NCI-H526 (cell line): ENCODE data around the gene KLF16.

Source experiments
- DNase-seq, 2 experiments: peaks; one replicate each; lab custom pipeline; 2025; lab: John Stamatoyannopoulos, UW

KLF16 gene

GRCh38 chr19:1867349-1867724, 4.0 kb upstream of the KLF16 start:
- DNase-seq = no peak

DNA sequence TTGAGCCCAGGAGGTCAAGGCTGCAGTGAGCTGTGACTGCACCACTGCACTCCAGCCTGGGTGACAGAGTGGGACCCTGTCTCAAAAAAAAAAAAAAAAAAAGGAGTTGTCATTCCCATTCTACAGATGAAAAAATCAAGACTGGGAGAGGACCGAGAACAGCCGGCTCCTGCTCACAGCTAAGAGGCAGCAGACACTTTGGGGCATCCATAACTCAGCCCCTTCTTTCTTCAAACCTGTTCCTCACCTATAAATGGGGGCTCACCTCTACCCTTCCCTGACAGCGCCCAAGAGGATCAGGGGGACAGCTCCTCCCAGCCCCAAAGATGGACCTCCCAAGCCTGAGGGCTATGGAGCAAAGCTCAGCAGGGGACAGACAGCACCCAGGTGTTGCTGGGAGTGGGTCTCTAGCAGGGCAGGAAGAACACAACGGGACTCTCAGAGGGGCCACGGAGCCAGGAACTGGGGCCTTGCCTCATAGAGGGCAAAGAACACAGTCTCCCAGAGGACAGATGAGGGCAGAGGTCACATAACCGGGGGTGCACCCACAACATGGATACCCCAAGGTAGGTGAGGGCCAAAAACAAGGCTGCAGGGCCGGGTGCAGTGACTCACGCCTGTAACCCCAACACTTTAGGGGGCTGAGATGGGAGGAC, 3.4 kb upstream of the KLF16 start:
- no peak for DNase-seq

GRCh38 chr19:1865172-1866010, 2.0 kb upstream of the KLF16 start:
- no peak for DNase-seq

GRCh38 chr19:1864480-1865171, 1.2 kb upstream of the KLF16 start:
- peak in 1 of 2 experiments; percentile 51 for DNase-seq

GRCh38 chr19:1863638-1864479, 480 bp upstream of the KLF16 start:
- DNase-seq = peak; percentile 66 to 95

DNA sequence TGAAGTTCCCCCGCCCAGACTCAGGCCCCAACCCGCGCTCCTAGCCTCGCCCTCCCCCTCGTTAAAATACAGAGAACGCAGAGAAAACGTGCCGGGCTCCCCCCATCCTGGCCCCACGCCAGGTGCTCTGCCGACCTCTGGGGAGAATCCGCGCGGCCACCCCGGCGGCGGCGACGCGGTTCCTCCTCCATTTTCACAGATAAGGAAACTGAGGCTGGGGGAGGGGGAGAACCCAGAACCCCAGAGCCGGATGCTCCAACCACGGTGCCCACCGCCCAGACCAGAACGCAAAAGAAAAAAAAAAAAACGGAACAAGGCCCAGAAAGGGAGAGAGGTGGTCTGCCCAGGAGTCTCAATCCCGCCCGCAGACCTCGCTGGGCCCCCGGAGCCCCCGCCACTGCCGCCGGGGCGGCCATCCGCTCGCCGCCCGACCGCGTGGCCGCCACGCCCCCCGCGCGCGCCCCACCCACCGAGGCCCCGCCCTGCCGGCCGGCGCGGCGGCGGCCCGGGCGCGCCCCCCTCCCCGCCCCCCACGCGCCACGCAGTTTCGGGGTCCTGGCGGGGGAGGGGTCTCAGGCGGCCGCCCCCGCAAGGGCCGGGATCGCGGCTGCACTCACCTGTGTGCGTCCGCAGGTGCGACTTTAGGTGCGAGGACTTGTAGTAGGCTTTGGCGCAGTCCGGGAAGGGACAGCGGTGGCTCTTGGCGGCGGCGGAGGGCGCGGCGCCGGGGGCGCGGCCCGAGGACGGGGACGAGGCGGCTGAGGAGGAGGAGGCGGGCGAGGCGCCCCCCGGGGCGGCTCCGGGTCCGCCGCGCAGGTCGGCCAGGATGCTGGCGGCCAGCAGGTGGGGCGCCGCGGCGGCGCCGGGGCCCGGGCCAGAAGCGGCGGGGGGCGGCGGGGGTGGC, 703 bp downstream of the KLF16 start:
- DNase-seq = peak in 1 of 2 experiments; percentile 41

- no peak for DNase-seq
These were observed 1.3 kb downstream of the KLF16 start for GRCh38 chr19:1862068-1862423.

GRCh38 chr19:1861599-1862031, 1.8 kb downstream of the KLF16 start:
- no peak for DNase-seq

DNA sequence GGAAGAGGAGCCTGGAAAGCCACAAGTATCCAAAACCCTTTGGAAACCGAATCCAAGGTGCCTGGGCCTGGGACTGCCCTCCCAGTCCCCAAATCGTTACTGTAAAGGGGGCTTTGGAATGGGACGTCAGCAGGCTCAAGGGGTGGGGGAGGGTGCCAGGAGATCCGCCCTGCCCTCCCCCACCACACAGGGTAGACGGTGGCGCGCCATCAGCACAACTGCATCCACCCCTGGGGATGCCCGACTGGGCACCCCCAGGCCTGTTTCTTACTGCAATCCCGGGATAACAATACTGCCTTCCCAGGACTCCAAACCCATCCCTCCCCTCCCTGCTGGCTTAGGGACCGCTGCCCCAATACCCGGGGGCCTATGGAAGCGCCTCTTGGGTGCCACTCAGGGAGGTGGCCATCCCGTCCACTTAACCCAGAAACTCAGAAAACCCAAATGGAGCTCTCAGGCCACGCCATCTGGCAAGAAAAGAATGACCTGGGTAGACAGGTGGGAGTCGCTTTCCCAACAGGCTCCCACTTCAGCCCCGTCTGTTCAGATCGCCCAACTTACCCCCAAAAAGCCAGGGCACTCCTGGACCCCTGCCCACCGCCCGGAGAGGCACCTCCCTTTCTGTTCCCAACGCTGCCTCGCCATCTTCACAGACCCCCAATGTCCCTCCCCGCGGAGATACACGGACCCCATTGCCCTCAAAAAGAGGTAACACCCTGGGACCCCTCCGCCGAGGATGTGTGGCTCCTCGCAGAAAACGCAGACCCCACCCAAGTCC, 2.4 kb downstream of the KLF16 start:
- DNase-seq = no peak

- DNase-seq = peak in 1 of 2 experiments; percentile 67
These were observed 3.2 kb downstream of the KLF16 start for GRCh38 chr19:1860042-1860775.

DNA sequence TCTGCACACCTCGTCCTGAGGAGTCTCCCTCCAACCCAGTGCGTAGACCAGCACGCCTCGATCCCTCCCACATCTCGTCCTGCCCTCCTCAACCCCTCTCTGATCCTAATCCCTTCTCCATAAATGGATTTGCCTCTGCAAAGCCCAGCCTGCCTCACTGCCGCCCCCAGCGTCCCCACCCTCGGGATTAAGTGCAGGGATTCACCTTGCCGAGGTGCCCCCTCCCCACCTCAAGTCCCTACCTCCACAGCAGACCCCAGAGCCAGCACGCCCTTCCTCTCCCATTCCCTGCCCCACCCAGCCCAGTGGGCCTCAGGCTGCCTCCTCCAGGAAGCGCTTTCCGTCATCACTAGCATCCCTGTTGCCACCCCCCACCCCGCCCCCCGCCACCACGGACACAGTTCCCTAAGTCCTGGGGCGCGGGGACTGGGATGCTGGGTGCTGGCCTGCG, 4.0 kb downstream of the KLF16 start:
- no peak for DNase-seq

- DNase-seq = no peak
These were observed 4.8 kb downstream of the KLF16 start for GRCh38 chr19:1858412-1859081.

- no peak for DNase-seq
These were observed 5.6 kb downstream of the KLF16 start for GRCh38 chr19:1857648-1858326.

DNA sequence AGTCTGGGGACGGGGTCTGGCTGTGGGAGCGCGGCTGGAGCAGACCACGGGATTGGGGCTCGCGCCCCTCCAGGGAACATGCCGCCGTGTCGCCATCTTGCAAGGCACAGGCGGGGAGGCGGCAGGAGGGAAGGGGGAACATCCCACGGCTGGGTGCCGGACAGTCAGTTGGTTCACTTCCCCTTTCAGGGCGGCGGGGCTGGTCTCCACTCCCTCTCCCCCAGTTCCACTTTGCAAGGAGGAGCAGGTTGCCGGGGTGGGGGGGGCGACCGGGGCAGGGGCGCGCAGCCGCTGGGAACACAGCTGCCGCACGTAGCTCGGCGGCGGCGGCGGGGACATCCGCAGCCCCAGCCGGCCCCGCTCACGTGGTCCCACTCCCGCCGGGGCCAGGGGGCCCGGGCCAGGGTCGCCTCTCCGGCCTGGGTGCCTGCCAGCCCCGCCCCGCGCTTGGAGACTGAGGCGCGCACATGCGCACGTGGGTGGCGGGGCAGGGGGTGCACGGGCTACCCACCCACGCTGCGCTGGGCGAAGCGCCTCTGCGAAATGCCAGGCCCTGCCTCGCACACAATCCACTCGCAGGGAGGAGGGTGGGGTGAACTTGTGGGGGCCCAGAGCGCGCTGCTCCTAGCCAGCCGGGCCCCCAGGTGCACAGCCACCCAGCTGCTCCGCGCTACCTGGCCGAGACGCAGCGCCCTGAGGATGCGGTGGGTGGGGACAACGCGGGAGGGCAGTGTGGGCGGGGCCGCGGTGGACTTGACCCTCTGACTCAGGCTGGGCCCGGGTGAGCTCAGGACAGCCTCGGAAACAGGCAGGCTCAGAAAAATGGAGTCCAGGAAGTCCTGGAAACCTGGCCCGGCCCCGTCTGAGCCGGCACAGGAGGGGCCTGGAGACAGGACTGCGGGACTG, 6.4 kb downstream of the KLF16 start:
- DNase-seq = peak in 1 of 2 experiments; percentile 54

DNA sequence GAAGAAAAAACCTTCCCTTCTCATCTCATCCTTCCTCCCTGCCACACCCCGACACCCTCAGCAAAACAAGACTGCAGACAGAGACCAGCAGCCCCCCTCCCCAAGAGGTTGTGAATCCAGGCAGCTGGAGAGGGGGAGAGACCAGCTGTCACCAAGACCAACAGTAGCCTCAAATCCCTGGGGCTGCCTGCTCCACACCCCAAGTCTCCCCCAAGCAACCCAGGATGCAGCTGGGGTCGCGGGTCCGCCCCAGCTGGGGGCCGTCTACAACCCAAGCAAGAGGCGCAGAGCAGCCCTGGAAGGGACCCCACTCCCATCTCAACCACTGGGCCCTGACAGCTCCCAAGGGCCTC, 7.1 kb downstream of the KLF16 start:
- no peak for DNase-seq

DNA sequence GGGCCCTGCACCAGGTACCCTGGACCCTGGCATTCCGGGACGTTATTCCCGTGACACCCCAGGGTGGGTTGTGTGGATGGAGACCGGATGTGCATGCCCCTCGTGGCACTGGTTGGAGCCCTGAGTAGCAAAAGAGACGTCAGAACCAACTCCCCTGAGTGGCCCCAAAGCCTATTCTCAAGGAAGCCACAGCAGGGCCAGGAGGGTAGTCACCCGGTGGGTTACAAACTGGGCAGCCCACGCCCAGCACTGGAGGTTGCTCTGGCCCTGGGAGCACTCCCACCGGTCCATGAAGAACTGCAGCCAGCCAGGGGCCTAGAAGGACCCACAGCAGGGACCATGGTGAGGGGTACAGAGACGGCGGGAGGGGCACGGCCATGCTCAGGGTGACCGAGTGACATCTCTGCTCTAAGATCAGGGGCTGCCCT, 7.5 kb downstream of the KLF16 start:
- no peak for DNase-seq
